Measurements from ENCODE around the gene SCNN1A. TPM values are rescaled to one million over a fixed set of nuclear protein-coding genes. Genes with fewer than 3 reads are reported as not detected.

The SCNN1A gene
- total and polyA plus RNA-seq, 2 donors (not counting 3 experiments of a cell fraction or from before 2014, with no cell fraction given), result 0.12 to 0.18 TPM

DNA sequence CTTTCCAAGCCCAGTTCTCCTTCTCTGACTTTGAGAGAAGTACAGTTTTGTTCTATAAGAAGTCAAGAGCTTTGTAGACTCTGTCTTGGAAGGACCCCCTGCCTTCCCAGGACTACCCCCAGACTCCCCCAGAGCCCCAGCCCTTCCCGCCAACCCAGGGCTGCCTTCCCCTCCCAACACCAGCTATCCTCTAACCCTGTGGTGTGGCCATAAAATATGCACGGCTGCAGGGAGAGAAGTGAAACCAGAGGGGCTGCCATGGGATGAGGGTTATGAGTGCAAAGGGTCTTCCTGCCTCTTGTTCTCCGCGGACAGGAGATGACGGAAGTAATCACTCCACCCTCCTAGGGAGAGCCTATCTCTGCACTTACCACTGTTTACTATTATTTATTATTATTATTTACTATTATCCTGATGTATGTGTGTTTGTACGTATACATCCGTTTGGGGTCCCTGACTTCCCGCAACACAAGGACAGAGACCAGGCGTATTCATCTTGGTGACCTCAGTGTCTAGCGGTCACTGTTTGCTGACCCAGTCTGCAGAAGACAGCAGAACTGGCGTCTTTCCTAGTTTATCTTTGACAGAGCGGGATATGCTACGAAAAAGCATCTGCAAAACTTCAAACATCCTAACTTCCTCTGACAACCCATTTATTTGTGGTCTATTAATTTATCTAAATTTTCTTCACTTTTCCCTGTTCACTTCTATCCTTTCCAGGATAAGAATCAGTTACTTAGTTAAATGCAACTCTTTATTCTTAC lies 3.5 kb upstream of the SCNN1A start:
- no peak overlapping the region for H3K9ac ChIP-seq (replicated peaks; ENCODE audit: extremely low read depth, insufficient read depth, low read length)
- H3K27me3 ChIP-seq (ENCODE audit: control insufficient read depth in 2 of 2, insufficient read depth in 2 of 2, low read length in 2 of 2), result no peaks in the 10 kb centered on the region
- CTCF ChIA-PET, result interaction anchor here (0.7 to 1.3 kb wide), 3 partner anchors 8 to 43 kb away, joined by 3 to 5 read pairs (median 3); no protein-coding TSS in a partner anchor
- H3K36me3 ChIP-seq (ENCODE audit: control insufficient read depth in 2 of 2, extremely low read depth in 1 of 2, insufficient read depth in 2 of 2, low read length in 2 of 2), result no peaks in the 10 kb centered on the region
- no peaks in the 10 kb centered on the region for H3K9me1 ChIP-seq (replicated peaks; ENCODE audit: control insufficient read depth, extremely low read depth, insufficient read depth, low read length)
- no peaks in the 10 kb centered on the region for H4K20me1 ChIP-seq (replicated peaks; ENCODE audit: control insufficient read depth, extremely low read depth, insufficient read depth, low read length)
- POLR2A ChIA-PET, result no interaction called here
- no peak for DNase-seq (ENCODE audit: low read depth, low spot score)
- intact Hi-C loops (cut with micrococcal nuclease), result no loop called here
- TF ChIP-seq MYC (IDR thresholded peaks at IDR 0.05; ENCODE audit: low read depth, low read length) (no peak), CTCF (IDR thresholded peaks at IDR 0.05; ENCODE audit: extremely low read depth in 1 of 2, insufficient read depth in 1 of 2, low read depth in 1 of 2, low read length in 2 of 2) (no peak), FOS (IDR thresholded peaks at IDR 0.05; ENCODE audit: borderline replicate concordance, insufficient read depth, low read length) (no peak), POLR2A (IDR thresholded peaks at IDR 0.05; ENCODE audit: low read depth, low read length) (no peak), EZH2 (IDR thresholded peaks at IDR 0.05; ENCODE audit: borderline replicate concordance, low read depth, low read length, severe bottlenecking) (no peak), JUN (IDR thresholded peaks at IDR 0.05; ENCODE audit: borderline replicate concordance, insufficient read depth, insufficient read length, low read depth) (no peak), GATA2 (IDR thresholded peaks at IDR 0.05; ENCODE audit: insufficient read depth, insufficient read length, low read depth, low read length) (no peak)
- TF ChIP-seq, protein P1, sequence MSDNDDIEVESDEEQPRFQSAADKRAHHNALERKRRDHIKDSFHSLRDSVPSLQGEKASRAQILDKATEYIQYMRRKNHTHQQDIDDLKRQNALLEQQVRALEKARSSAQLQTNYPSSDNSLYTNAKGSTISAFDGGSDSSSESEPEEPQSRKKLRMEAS (IDR thresholded peaks at IDR 0.05; ENCODE audit: insufficient read depth, insufficient read length), result no peak
- no peaks in the 10 kb centered on the region for H3K9me3 ChIP-seq (replicated peaks; ENCODE audit: control insufficient read depth, insufficient read depth, low read length)
- H3K4me3 ChIP-seq (replicated peaks in 1 of 3; ENCODE audit: insufficient read depth in 1 of 3, low read depth in 1 of 3, low read length in 3 of 3), result no peak overlapping the region
- no peaks in the 10 kb centered on the region for H3K79me2 ChIP-seq (ENCODE audit: control insufficient read depth, insufficient read depth, low read length)
- BruUV-seq (replicated peaks), result no TSS peak
- H2AFZ ChIP-seq (ENCODE audit: low read depth, low read length), result no peak overlapping the region
- no peak for FAIRE-seq
- H3K4me2 ChIP-seq (ENCODE audit: insufficient read depth, low read length), result no peak overlapping the region
- dilution Hi-C loops (cut with MboI; ENCODE audit: extremely low pct_ligation_motif_present, low sequenced_read_pairs), result no loop called here
- H3K27ac ChIP-seq (ENCODE audit: insufficient read depth, low read depth, low read length), result no peak overlapping the region
- H3K4me1 ChIP-seq (ENCODE audit: control insufficient read depth, extremely low read depth, insufficient read depth, low read length), result peaks cover 9% of the 10 kb centered on the region
